SH-SY5Y (cell line): ENCODE results near the gene PHLDB2.

Experiments used
- GATA2 ChIP-seq: IDR thresholded peaks from 2 replicates; pipeline ENCODE4 v1.6.1; 2011; ENCODE audit warnings: mild to moderate bottlenecking, low read depth, low read length
- GATA3 ChIP-seq: IDR thresholded peaks from 2 replicates; pipeline ENCODE4 v1.6.1; 2011; ENCODE audit warnings: low read depth, mild to moderate bottlenecking, low read length, moderate library complexity

- TF ChIP-seq GATA2 (no peak), GATA3 (no peak)
Measured at GRCh38 chr3:111904376-111905241, 45.5 kb downstream of the PHLDB2 start.
